Natural killer cell (primary cell): Measurements from ENCODE around the gene TREX2. TPM values are rescaled to one million over a fixed set of nuclear protein-coding genes. Genes with fewer than 3 reads are reported as not detected.

ENCODE experiments used
- ATAC-seq, 3 donors: fragments of 150-1000 bp in 2 of 3; fragments of 200-7000 bp in 1 of 3; cut with Tn5 transposase; 1 replicate in 1 of 3; 2 replicates in 2 of 3; pipeline ENCODE4 v1.10.0; 2021; ENCODE audit warnings: mild to moderate bottlenecking in 2 of 3, moderate library complexity in 2 of 3
- DNase-seq, 2 donors: peaks; one replicate each; pipeline versions ENCODE4 v3.0.0 to v3.0.0-alpha.2; 2013 to 2021; ENCODE audit warnings: mixed read lengths in 1 of 2
- H3K27ac ChIP-seq: one replicate; pipeline ENCODE4 v1.5.1; 2013; ENCODE audit warnings: mild to moderate bottlenecking, low read length
- H3K27me3 ChIP-seq: one replicate; pipeline ENCODE4 v1.6.1; 2013; ENCODE audit warnings: low read length; ENCODE audit not compliant: control insufficient read depth, insufficient read depth
- H3K36me3 ChIP-seq: one replicate; pipeline ENCODE4 v1.6.1; 2013; ENCODE audit warnings: low read length; ENCODE audit not compliant: control insufficient read depth, insufficient read depth
- H3K4me1 ChIP-seq: one replicate; pipeline ENCODE4 v1.6.1; 2013; ENCODE audit warnings: low read length; ENCODE audit not compliant: control insufficient read depth, insufficient read depth
- H3K4me3 ChIP-seq: one replicate; pipeline ENCODE4 v1.5.1; 2013; ENCODE audit warnings: low read length
- H3K9me3 ChIP-seq: one replicate; pipeline ENCODE4 v1.6.1; 2013; ENCODE audit warnings: low read length; ENCODE audit not compliant: control insufficient read depth, insufficient read depth
- H3K27ac Mint-ChIP-seq, 2 donors: one replicate each; pipeline ENCODE4 v1.8.0; 2022; ENCODE audit warnings: mild to moderate bottlenecking in 2 of 2, mixed read lengths in 2 of 2, moderate library complexity in 1 of 2
- H3K27me3 Mint-ChIP-seq, 2 donors: one replicate each; pipeline ENCODE4 v1.8.0; 2022; ENCODE audit warnings: low read depth in 2 of 2, mixed read lengths in 2 of 2
- H3K36me3 Mint-ChIP-seq: one replicate; pipeline ENCODE4 v1.8.0; 2022; ENCODE audit warnings: mixed read lengths
- H3K4me1 Mint-ChIP-seq, 2 donors: one replicate each; pipeline ENCODE4 v1.8.0; 2022; ENCODE audit warnings: mixed read lengths in 2 of 2
- H3K4me3 Mint-ChIP-seq: one replicate; pipeline ENCODE4 v1.8.0; 2022; ENCODE audit warnings: mild to moderate bottlenecking, moderate library complexity, mixed read lengths
- H3K9me3 Mint-ChIP-seq, 2 donors: one replicate each; pipeline ENCODE4 v1.8.0; 2022; ENCODE audit warnings: mixed read lengths in 2 of 2
- CTCF ChIP-seq: fragments of 200-600 bp; IDR thresholded peaks from one replicate; pipeline ENCODE4 v1.8.0; 2022; ENCODE audit warnings: antibody characterized with exemption
- WGBS: methylation state at CpG from one replicate; pipeline ENCODE4 v1.1.7; 2013; ENCODE audit warnings: missing lambda C conversion rate; ENCODE audit not compliant: insufficient coverage; 5-methylcytosine and 5-hydroxymethylcytosine counted together
- intact Hi-C: fragments of 100-400 bp; cut with micrococcal nuclease; formaldehyde crosslinking; loops from one replicate; pipeline ENCODE4 v1.14.2; 2022
- total RNA-seq, 4 donors: library from RNA; stranded (reverse); fragments of 120-200 nt in 1 of 4; gene quantifications; one replicate each; pipeline versions ENCODE4 v1.2.3 to v1.2.4, GENCODE V29; 2013 to 2022

The TREX2 gene
- total RNA-seq, 3 donors from 2014 or later (not counting 1 experiment from before 2014, with no cell fraction given), result 1.6 to 3.4 (median 3.1) TPM

- Mint-ChIP-seq H3K4me1 (no peaks in the 10 kb centered on the region), H3K4me3 (no peak overlapping the region), H3K27ac (no peak overlapping the region), H3K27me3 (peaks cover 4 to 7% of the 10 kb centered on the region in 2 donors), H3K36me3 (no peaks in the 10 kb centered on the region), H3K9me3 (no peaks in the 10 kb centered on the region)
- TF ChIP-seq CTCF, result peak; percentile 71
- no peak overlapping the region for H3K4me3 ChIP-seq
- ATAC-seq, result peak; percentile 68 to 88 (median 71)
- H3K27ac ChIP-seq, result no peak overlapping the region
- no peaks in the 10 kb centered on the region for H3K9me3 ChIP-seq
- no peaks in the 10 kb centered on the region for H3K27me3 ChIP-seq
- no peaks in the 10 kb centered on the region for H3K36me3 ChIP-seq
- H3K4me1 ChIP-seq, result no peaks in the 10 kb centered on the region
- 67% methylated on average over 38 of the region's 60 CpGs for WGBS
- intact Hi-C loops, result no loop called here
- DNase-seq, result peak; percentile 40 to 74
These were observed 45.4 kb downstream of the TREX2 start for GRCh38 chrX:153400146-153401132.

- Mint-ChIP-seq H3K9me3 (no peaks in the 10 kb centered on the region), H3K4me1 (peaks cover 0 to 5% of the 10 kb centered on the region in 2 donors), H3K4me3 (no peak overlapping the region), H3K27ac (no peak overlapping the region), H3K27me3 (peaks cover 4 to 7% of the 10 kb centered on the region in 2 donors), H3K36me3 (no peaks in the 10 kb centered on the region)
- 92% methylated on average over 15 of the region's 17 CpGs for WGBS
- no peak for TF ChIP-seq CTCF
- Histone ChIP-seq H3K27ac (no peak overlapping the region), H3K36me3 (no peaks in the 10 kb centered on the region), H3K4me1 (no peaks in the 10 kb centered on the region), H3K4me3 (no peak overlapping the region), H3K27me3 (no peaks in the 10 kb centered on the region), H3K9me3 (no peaks in the 10 kb centered on the region)
- intact Hi-C loops, result no loop called here
- ATAC-seq (no peak), DNase-seq (no peak)
These were observed 47.4 kb downstream of the TREX2 start for GRCh38 chrX:153398275-153398960.

GRCh38 chrX:153397256-153397960 is 48.4 kb downstream of the TREX2 start:
- Histone ChIP-seq H3K4me3 (no peak overlapping the region), H3K36me3 (no peaks in the 10 kb centered on the region), H3K4me1 (no peaks in the 10 kb centered on the region), H3K27me3 (no peaks in the 10 kb centered on the region), H3K9me3 (no peaks in the 10 kb centered on the region), H3K27ac (no peak overlapping the region)
- no peak overlapping the region for H3K4me3 Mint-ChIP-seq
- no peak overlapping the region for H3K27ac Mint-ChIP-seq
- no peaks in the 10 kb centered on the region for H3K9me3 Mint-ChIP-seq
- no peak for TF ChIP-seq CTCF
- H3K4me1 Mint-ChIP-seq, result peaks cover 0 to 5% of the 10 kb centered on the region in 2 donors
- no peak for DNase-seq
- intact Hi-C loops, result no loop called here
- no peak for ATAC-seq
- H3K36me3 Mint-ChIP-seq, result no peaks in the 10 kb centered on the region
- WGBS, result 93% methylated on average over 27 of the region's 27 CpGs
- peaks cover 0 to 4% of the 10 kb centered on the region in 2 donors for H3K27me3 Mint-ChIP-seq
